Left renal cortex interstitium (tissue), 4 donors: Measurements from ENCODE around the gene BHLHE23. TPM values are rescaled to one million over a fixed set of nuclear protein-coding genes. Genes with fewer than 3 reads are reported as not detected.

ENCODE experiments used
- DNase-seq, 4 donors: peaks; one replicate each; pipeline ENCODE4 v3.0.0-alpha.2; 2013; ENCODE audit warnings: low read depth in 4 of 4, low spot score in 2 of 4, missing footprints in 1 of 4
- polyA plus RNA-seq, 4 donors: library from polyadenylated mRNA; unstranded; fragments of 120-200 nt; gene quantifications; one replicate each; pipeline ENCODE4 v1.2.1, GENCODE V29; 2013; ENCODE audit not compliant: insufficient read length in 4 of 4

The BHLHE23 gene
- polyA plus RNA-seq, 4 donors: not detected

DNA sequence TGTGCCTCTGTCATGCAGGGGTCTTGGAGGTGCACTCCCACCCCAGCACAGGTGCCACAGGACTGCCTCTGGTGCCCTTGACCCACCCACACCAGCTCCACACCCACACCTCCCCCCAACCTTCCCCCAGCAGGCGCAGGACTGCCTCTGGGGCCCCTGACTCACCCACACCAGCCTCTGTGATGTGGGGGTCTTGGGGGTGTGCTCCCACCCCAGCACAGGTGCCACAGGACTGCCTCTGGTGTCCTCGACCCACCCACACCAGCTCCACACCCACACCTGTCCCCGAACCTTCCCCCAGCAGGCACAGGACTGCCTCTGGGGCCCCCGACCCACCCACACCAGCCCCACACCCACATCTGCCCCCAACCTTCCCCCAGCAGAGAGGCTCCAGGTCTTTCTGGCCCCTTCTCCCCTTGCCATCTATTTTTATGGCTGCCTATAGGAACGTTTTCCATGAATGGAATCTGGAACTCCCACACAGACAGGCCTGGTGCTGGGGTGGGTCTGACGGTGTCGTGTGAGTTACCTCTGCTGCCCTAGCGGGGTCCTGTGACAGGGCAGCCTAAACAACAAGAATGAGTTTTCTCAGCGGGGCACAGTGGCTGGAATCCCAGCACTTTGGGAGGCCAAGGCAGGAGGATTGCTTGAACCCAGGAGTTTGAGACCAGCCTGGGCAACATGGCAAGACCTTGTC lies 30.8 kb downstream of the BHLHE23 start:
- DNase-seq: no peak

DNA sequence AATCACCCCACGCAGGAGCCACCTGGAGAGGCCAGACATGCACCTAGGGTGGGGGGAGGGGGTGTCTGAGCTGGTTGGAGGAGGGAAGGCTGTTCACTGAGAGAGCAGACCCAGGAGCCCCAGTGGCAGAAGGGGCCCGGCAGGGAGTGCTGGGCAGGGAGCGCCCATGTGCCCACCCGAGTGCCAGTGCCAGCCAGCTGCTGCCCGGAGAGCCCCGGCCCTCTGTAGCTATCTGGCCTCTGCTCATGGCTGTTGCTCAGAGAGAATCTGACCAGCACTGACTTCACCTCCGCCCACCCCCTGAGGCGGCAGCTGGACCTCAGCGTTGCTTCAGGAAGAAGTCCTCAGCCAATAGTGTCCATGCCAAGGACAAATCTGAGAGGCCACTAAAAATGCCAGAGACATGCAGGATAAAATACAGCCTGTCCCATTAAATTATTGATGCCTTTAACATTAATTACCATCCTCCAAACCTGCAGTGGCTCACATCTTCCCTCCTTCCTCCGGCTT lies 31.5 kb downstream of the BHLHE23 start:
- no peak for DNase-seq

DNA sequence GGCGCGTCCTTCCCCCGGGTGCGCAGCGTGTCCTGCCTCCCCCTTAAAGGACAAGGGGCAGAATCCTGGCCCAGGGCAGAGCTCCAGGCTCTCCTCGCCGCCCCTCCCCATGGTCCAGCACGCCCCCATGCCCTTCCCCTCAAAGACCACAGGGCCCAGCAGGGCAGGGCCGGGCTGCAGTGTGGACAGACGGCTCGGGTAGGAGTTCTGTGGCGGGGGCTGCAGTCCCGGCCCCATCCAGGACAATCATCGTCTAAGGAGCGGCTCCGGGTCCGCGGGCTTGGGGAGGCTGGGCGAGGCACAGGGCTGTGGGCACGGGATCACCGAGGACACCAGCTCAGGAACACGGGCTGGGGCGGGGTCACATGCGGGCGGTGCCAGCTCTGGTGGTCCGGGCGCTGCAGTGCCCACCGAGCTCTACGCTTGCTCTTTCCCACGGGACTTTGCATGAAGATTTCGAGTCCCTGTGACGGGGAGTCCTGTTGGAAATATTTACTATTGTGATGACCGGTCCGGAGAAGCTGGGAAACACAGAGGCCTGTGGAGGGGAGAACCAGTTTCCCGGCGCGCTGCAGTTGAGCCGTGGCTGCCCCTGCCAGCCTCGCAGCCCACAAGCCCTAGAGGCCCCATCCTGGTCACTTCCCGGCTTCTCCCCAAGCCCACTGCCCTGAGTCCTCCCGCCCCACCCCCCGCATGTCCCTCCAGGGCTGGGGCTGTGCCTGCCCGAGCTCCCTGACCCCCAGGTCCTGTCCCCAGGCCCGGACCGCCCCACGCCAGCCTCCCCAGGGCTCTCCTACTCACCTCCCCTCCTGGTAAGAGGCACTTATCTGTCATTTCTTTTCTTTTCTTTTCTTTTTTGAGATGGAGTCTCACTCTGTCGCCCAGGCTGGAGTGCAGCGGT lies 33.7 kb downstream of the BHLHE23 start:
- DNase-seq: no peak

DNA sequence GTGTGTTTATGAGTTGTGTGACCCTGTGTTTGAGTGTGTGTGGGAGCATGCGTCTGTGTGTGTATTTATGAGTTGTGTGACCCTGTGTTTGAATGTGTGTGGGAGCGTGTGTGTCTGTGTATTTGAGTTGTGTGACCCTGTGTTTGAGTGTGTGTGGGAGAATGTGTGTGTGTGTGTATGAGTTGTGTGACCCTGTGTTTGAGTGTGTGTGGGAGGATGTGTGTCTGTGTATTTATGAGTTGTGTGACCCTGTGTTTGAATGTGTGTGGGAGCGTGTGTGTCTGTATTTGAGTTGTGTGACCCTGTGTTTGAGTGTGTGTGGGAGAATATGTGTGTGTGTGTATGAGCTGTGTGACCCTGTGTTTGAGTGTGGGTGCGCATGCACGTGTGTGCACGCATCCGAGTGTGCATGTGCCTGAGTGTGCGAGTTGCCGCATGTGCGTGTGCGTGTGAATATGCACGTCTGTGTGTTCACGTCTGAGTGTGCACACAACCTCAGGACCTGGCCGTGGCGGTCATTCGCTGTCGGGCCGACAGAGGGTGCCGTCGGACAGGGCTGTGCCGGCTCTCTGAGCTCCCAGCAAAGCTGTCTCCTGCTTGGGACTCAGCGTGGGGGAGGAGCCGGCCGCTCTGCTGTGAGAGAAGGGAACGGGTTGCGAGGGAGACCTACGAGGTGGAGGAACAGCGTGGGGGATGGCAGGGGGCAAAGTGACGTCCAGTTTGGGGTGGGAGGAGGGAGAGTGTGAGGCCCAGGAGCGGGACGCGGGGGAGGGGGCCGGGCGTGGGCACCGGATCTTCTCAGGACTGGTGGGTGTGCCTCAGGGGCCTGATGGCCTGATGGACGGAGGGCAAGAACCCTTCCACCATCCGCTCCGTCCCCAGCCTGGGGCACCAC lies 34.6 kb downstream of the BHLHE23 start:
- peak in 3 of 4 donors; percentile 59 to 76 (median 75) for DNase-seq

DNA sequence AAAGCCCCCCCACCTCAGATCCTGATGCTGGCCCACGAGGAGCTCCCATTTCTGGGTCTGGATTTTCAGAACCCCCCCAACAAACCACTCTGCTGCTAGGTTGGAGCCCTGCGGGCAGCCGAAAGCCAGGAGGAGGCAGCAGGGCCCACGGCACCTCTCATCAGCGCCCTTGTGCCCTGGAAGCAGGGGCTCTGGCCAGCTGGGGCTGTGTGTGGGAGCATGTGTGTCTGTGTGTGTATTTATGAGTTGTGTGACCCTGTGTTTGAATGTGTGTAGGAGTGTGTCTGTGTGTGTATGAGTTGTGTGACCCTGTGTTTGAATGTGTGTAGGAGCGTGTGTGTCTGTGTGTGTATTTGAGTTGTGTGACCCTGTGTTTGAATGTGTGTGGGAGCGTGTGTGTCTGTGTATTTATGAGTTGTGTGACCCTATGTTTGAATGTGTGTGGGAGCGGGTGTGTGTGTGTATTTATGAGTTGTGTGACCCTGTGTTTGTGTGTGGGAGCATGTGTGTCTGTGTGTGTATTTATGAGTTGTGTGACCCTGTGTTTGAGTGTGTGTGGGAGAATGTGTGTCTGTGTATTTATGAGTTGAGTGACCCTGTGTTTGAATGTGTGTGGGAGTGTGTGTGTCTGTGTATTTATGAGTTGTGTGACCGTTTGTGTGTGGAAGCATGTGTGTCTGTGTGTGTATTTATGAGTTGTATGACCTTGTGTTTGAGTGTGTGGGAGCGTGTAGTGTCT lies 35.4 kb downstream of the BHLHE23 start:
- DNase-seq: no peak

DNA sequence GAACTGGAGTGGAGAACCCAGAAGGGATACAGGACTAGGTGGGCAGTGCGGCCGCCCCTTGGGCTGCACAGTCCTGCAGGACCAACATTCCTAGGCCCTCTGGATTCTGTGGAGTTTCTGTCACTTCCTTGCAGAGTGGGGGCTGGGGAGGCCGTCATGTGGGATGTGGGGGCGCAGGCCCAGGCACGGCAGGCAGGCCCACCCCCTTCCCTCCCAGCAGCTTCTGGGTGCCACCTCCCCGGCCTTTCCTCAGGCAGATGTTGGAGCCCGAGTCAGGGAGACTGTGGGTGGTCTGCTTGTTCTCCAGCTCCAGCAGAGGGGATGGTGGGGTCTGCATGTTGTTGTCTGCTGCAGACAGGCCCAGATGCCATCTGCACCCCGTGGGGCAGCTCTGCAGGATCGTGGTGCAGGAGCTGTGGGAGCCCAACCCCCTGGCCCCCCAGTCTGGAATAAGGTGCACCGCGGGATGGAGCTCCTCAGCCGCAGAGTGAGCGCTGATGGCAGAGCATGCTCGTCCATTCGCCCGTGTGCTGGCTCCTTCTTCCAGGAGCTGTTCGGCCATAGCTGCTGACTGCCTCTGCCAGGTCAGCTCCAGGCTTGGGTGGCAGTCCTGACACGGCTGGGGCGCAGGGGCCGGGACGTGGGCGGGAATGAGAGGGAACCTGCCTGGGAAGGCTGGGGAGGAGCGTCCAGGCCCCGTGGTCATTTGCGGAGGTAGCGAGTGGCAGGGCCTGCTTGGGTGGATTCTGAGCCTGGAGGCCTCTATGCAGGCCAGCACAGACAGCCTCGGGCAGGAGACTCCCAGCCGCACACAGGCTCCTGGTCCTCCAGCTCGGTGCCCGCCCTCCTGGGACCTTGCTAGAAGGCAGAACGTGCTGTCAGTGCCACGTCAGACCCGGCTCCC lies 36.2 kb downstream of the BHLHE23 start:
- no peak for DNase-seq

DNA sequence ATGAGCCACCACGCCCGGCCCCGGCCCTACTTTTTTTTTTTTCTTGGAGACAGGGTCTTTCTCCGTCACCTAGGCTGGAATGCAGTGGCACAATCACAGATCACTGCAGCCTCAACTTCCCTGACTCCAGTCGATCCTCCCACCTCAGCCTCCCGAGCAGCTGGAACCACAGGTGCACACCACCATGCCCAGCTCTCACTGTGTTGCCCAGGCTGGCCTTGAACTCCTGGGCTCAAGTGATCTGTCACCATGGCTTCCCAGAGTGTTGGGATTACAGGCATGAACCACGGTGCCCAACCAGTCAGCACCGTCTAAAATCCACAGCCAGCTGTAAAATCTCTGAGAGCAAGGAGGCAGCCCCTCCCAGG lies 36.8 kb downstream of the BHLHE23 start:
- no peak for DNase-seq

DNA sequence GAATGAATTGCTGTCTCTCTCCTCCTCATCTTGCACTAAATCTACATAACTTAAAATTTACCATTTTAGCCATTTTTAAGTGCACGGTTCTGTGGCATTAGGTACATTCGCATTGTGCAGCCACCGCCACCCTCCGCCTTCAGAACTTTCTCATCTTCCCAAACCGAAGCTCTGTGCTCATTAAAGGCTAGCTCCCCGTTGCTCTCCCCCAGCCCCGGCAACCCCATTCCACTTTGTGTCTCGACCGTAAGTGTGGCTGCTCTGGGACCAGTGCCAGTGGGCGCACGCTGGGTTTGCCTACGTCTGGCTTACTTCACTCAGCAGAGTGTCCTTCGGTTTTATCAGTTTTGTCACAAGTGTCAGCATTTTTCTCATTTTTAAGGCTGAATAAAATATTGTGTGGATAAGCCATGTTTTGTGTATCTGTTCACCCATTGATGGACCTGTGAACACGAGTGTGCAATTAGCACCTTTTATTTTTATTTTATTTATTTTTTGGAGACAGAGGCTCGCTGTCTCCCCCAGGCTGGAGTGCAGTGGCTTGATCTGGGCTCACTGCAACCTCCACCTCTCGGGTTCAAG lies 37.5 kb downstream of the BHLHE23 start:
- no peak for DNase-seq

DNA sequence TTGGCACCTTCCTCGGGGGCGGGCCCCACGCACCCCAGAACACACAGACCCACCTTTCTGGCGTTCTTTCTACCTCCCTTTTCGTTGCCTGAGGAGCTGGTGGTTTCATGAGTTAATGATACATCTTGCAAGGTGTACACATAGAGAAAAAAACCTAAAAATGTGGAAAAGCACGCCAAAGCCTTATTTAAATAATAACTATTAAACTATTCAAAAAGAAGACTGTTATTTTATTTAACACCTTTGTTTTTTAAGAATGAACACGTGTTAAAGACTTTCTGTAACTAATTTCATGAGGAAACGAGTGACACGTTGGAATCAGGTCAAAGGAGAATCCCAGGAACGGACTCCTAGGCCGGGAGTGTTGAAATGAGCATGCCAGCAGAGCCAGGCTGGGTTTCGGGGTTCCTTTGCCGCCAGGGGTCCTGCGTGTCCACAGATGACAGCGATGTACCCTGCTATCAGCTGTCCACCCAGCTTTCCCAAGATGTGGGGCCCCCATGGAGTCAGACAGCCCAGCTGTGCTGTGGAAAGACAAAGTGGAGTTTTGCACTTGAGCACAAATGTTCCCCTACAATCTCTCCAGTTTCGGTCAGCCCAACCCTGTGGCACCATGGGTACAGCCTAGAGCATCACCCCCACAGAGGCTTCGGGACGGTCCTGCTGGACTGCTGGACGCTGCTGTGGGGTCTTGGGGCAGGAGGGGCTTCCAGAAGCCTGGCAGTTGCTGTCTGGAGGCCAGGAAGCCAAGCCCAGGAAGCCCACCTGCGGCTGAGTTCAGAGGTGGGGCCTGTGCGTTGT lies 38.2 kb downstream of the BHLHE23 start:
- no peak for DNase-seq

DNA sequence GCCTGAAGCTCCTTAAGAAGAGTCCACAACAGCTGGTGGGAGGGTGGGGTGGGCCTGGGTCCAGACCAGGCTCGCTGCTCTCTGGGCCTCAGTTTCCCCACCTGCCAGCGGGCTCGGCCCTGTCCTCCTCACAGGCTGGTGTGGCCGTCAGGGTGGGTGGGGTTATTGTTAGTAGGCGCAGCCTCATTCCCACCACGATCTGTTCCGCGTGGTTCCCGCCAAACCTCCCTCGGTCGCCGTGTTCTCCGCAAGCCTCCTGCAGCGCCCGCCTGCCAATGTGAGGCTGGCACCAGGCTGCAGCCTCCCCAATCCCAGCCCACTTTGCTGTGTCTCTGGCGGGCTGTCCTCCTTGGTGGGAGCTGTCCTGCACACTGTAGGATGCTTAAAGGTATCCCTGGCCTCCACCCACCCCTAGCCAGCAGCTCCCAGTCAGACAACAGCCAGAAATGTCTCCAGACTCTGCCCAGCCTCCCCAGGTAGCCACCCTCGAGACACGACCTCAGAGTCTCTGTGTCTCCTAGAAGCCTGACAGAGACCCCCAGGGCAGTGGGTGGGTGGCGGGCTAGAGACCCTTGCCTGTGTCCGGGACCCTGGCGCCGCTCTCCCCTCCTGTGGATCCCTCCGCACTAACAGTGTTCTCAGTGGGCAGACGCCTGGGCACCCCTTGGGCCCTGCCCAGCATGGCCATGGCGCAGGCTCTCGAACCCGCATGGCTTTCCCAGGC lies 39.0 kb downstream of the BHLHE23 start:
- DNase-seq: no peak

DNA sequence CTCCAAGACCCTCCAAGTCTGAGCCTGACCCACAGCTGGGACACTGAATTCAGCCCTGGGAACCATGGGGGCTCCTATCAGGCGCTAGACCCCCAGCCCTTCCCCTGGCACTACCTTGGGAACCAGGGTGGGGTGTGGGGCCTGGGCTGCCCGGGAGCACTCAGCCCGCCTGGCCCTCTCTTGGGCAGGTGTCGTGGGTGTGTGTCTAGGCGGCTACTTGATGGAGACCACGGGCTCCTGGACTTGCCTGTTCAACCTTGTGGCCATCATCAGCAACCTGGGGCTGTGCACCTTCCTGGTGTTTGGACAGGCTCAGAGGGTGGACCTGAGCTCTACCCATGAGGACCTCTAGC lies 39.6 kb downstream of the BHLHE23 start:
- DNase-seq: no peak

DNA sequence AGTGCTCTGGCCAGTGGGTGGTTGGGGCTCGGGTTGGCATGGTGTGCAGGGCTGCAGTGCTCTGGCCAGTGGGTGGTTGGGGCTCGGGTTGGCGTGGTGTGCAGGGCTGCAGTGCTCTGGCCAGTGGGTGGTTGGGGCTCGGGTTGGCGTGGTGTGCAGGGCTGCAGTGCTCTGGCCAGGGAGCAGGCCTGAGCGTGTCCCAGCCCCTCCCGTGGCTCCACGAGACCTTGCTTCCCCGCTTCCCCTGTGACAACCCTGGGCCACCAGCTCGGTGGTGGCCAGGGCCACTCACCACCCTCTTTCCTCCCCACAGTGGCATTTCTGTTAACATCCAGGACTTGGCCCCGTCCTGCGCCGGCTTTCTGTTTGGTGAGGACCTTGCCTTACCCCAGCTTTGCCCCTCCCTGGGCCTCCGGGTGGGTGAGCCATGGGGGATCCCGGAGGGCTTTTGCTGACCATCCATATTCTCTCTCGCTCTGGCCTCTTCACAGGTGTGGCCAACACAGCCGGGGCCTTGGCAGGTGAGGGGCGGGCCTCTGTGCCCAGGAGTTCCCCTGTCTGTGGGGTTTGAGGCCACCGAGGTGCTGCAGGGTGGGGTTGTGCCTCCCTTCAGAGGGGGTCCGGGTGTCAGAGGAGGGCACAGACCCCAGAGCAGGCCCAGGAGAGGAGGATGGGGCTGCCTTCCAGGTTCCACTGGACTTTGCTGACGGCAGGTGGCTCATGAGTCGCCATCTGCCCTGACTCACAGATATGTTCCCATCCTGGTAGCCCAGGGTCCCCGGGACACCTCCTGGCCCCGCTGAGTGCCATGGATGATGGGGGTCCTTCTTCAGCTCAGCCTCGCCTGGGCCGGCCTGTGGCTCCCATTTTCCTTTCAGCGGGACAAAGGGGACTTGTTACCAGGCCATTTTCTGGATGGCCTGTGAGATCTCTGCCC lies 40.3 kb downstream of the BHLHE23 start:
- no peak for DNase-seq

DNA sequence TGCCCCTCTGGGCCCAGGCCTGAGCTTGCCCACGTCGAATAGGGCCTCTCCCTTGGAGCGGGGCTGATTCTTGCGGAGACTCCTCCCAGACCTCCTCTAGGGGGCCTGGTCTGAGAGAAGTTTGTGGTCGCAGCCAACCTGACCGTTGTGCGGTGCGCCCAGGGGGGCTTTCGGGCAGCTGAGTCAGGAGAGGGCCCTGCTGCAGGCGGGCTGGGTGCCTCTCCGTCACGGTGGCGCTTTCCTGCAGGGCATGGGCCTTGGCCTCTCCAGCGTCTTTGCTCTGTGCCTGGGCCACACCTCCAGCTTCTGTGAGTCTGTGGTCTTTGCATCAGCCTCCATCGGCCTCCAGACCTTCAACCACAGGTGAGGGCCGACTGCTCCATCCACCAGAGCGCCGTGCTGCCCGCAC lies 41.4 kb downstream of the BHLHE23 start:
- DNase-seq: no peak

DNA sequence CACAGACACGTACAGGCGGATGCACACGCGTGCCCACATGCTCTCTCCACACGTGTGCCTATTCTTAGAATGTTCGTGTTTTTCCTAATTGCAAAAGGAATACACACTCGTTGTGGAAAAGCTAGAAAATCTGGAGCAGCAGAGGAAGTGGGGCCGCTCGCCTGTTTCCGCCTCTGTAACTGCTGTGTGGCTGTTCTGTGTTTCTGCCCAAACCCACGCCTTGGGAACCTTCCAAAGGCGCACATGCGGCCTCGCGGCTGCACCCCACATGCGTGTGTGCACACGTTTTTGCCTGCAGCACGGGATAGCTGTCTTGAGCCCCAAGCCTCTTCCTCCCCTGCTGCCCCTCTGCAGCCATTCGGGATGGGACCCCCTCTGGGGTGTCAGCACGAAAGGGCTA lies 42.1 kb downstream of the BHLHE23 start:
- DNase-seq: no peak

DNA sequence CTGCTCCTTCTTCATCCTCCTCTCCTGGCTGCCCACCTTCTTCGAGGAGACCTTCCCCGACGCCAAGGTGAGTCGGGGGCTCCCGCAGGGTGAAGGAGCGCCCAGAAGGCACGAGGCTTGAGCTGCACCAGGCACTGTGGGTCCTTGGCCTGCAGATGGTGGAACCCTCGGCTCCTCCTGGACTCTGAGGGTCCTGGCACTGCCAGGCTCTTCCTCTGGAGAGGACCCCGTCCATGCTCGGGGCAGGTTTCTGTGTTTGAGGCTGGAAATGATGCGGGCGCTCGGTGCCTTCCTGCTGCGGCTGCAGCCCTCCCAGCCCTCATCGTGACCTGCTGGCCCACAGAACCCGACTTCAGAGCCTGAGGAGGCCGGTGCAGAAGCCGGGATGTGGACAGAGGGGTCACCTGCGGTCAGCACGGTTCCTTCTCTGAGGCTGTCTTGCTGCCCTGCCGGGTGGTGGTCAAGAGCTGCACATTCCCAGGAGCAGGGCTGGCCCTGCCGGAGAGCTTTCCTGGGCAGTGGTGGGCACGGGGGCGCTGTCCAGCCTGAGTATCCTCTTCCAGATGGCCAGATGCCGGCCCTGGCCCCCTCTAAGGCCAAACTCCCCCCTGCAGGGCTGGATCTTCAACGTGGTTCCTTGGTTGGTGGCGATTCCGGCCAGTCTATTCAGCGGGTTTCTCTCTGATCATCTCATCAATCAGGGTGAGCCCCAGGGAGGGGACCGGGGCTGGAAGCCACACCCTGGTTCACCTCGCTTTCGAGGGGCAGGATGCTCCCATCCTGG lies 43.0 kb downstream of the BHLHE23 start:
- DNase-seq: no peak
